Ammon's horn (tissue), 1 donor: ENCODE measurements around the gene CLDN10.
A peak's percentile ranks its signal among the peaks of the same experiment; 100 is the strongest.
"Not testable (repeated sequence)": the region's sequence is repeated elsewhere in the genome, so short reads cannot be mapped to it uniquely, and the experiment has no call there.

Source experiments
- DNase-seq: peaks from one replicate; pipeline ENCODE4 v3.0.0-alpha.2; 2016; ENCODE audit warnings: low spot score

Gene CLDN10

GRCh38 chr13:95552539-95553441, at the start of gene CLDN10:
TSS of gene CLDN10 (plus strand) at chr13:95552720. CDS start at chr13:95552754, 34 bp downstream.
- DNase-seq: no peak

GRCh38 chr13:95503662-95504061, 48.9 kb upstream of the CLDN10 start:
- DNase-seq: no peak

- no peak for DNase-seq
These were observed 47.3 kb upstream of the CLDN10 start for GRCh38 chr13:95505265-95505664.

- no peak for DNase-seq
These were observed 46.5 kb upstream of the CLDN10 start for GRCh38 chr13:95505986-95506385.

GRCh38 chr13:95507991-95508390, 44.5 kb upstream of the CLDN10 start:
- DNase-seq: no peak

GRCh38 chr13:95508996-95509395, 43.5 kb upstream of the CLDN10 start:
- DNase-seq: no peak

GRCh38 chr13:95509521-95510310, 42.8 kb upstream of the CLDN10 start:
- DNase-seq: no peak

- no peak for DNase-seq
These were observed 41.6 kb upstream of the CLDN10 start for GRCh38 chr13:95510950-95511349.

- no peak for DNase-seq
These were observed 40.1 kb upstream of the CLDN10 start for GRCh38 chr13:95512424-95512823.

GRCh38 chr13:95512957-95513356, 39.6 kb upstream of the CLDN10 start:
- DNase-seq: no peak

GRCh38 chr13:95515606-95516005, 36.9 kb upstream of the CLDN10 start:
- DNase-seq: not testable (repeated sequence)

- no peak for DNase-seq
These were observed 36.5 kb upstream of the CLDN10 start for GRCh38 chr13:95516021-95516420.

- DNase-seq: no peak
These were observed 36.0 kb upstream of the CLDN10 start for GRCh38 chr13:95516492-95516891.

- DNase-seq: no peak
These were observed 28.9 kb upstream of the CLDN10 start for GRCh38 chr13:95523598-95523997.

GRCh38 chr13:95524264-95524901, 28.1 kb upstream of the CLDN10 start:
- no peak for DNase-seq

- DNase-seq: no peak
These were observed 24.6 kb upstream of the CLDN10 start for GRCh38 chr13:95527955-95528354.

GRCh38 chr13:95530178-95530577, 22.3 kb upstream of the CLDN10 start:
- no peak for DNase-seq

GRCh38 chr13:95533545-95534160, 18.9 kb upstream of the CLDN10 start:
- DNase-seq: no peak

- DNase-seq: no peak
These were observed 17.3 kb upstream of the CLDN10 start for GRCh38 chr13:95535243-95535642.

GRCh38 chr13:95536632-95537241, 15.8 kb upstream of the CLDN10 start:
- DNase-seq: no peak

GRCh38 chr13:95540888-95541287, 11.6 kb upstream of the CLDN10 start:
- DNase-seq: peak; percentile 64

GRCh38 chr13:95541308-95541707, 11.2 kb upstream of the CLDN10 start:
- DNase-seq: no peak
